HCT116 (cell line): ENCODE results near the gene GPR4. TPM values are rescaled to one million over a fixed set of nuclear protein-coding genes. Genes with fewer than 3 reads are reported as not detected.

Source experiments
- ATAC-seq: fragments of 200-7000 bp; cut with Tn5 transposase; 2 replicates; pipeline ENCODE4 v1.9.1; 2020; ENCODE audit warnings: mild to moderate bottlenecking, moderate library complexity
- BruUV-seq: library from RNA; stranded (reverse); fragments of 400-500 nt; replicated peaks from 2 replicates; lab custom pipeline; 2021; lab: Mats Ljungman, UMichigan
- CTCF ChIA-PET: fragments of 300-600 bp; sonication (Branson Sonifier 250); formaldehyde crosslinking; loops from one replicate; lab custom pipeline; 2021; ENCODE audit warnings: antibody characterized with exemption; lab: Charles Lee
- POLR2A ChIA-PET: fragments of 300-600, 350-600 bp; sonication (Branson Sonifier 250); formaldehyde crosslinking; loops from one replicate; lab custom pipeline; 2021; ENCODE audit warnings: antibody characterized with exemption; lab: Charles Lee
- RAD21 ChIA-PET, 2 experiments: fragments of 300-600 bp; sonication (Branson Sonifier 250); formaldehyde crosslinking; loops; one replicate each; lab custom pipeline; 2023; ENCODE audit warnings: low total read pairs in 2 of 2; ENCODE audit not compliant: uncharacterized antibody in 2 of 2, unreplicated experiment in 2 of 2, low non-redundant PET in 1 of 2; lab: Charles Lee
- DNase-seq: peaks from one replicate; pipeline ENCODE4 v3.0.0-alpha.2; 2010; ENCODE audit warnings: low read depth, low spot score
- H2AFZ ChIP-seq: fragments of 200-600 bp; shearing (Covaris generic), sonication (generic); 2 replicates; pipeline ENCODE4 v1.6.1; 2017; ENCODE audit warnings: low read depth, mixed run types, mixed read lengths, antibody characterized with exemption, low read length; ENCODE audit not compliant: poor library complexity, severe bottlenecking
- H3K27ac ChIP-seq: 2 replicates; pipeline ENCODE4 v1.5.1; 2012; ENCODE audit warnings: low read depth, low read length
- H3K27me3 ChIP-seq: fragments of 200-600 bp; sonication (generic); 2 replicates; pipeline ENCODE4 v1.6.1; 2016; ENCODE audit warnings: mixed run types, low read length, mixed read lengths; ENCODE audit not compliant: insufficient read depth
- H3K36me3 ChIP-seq, 2 experiments: fragments of 200-500 bp in 1 of 2; fragments of 200-600 bp in 1 of 2; sonication (Bioruptor generic) in 1 of 2; sonication (generic) in 1 of 2; 2 replicates each; pipeline versions ENCODE4 v1.5.1 to v1.6.1; 2014 to 2016; ENCODE audit warnings: low read length in 2 of 2, inconsistent platforms in 1 of 2, mixed read lengths in 1 of 2, mixed run types in 1 of 2; ENCODE audit not compliant: insufficient read depth in 2 of 2, control insufficient read depth in 1 of 2
- H3K4me1 ChIP-seq, 2 experiments: fragments of 200-600 bp in 1 of 2; sonication (generic) in 1 of 2; 2 replicates each; pipeline versions ENCODE4 v1.5.1 to v1.6.1; 2012 to 2017; ENCODE audit warnings: low read length in 2 of 2, inconsistent platforms in 1 of 2, mild to moderate bottlenecking in 1 of 2, mixed read lengths in 1 of 2, mixed run types in 1 of 2, moderate library complexity in 1 of 2; ENCODE audit not compliant: insufficient read depth in 2 of 2, control insufficient read depth in 1 of 2
- H3K4me2 ChIP-seq: fragments of 200-600 bp; sonication (generic); 2 replicates; pipeline ENCODE4 v1.6.1; 2017; ENCODE audit warnings: mixed run types, low read length, mixed read lengths
- H3K4me3 ChIP-seq, 2 experiments: fragments of 200-600 bp in 1 of 2; sonication (generic) in 1 of 2; replicated peaks in 1 of 2; 2 replicates each; pipeline ENCODE4 v1.5.1; 2011 to 2016; ENCODE audit warnings: low read length in 2 of 2, control low read depth in 1 of 2, low read depth in 1 of 2, mild to moderate bottlenecking in 1 of 2, mixed read lengths in 1 of 2, mixed run types in 1 of 2
- H3K79me2 ChIP-seq: fragments of 200-600 bp; sonication (generic); 2 replicates; pipeline ENCODE4 v1.6.1; 2017; ENCODE audit warnings: mild to moderate bottlenecking, mixed run types, low read length, moderate library complexity, mixed read lengths; ENCODE audit not compliant: insufficient read depth
- H3K9ac ChIP-seq: fragments of 200-600 bp; sonication (generic); 2 replicates; pipeline ENCODE4 v1.6.1; 2016; ENCODE audit warnings: low read length, mixed read lengths
- H3K9me2 ChIP-seq: fragments of 200-600 bp; sonication (generic), shearing (Covaris generic); 2 replicates; pipeline ENCODE4 v1.6.1; 2017; ENCODE audit warnings: mixed run types, mild to moderate bottlenecking, moderate library complexity; ENCODE audit not compliant: insufficient read depth
- H3K9me3 ChIP-seq, 2 experiments: fragments of 200-500 bp in 1 of 2; fragments of 200-600 bp in 1 of 2; sonication (Bioruptor generic) in 1 of 2; sonication (generic) in 1 of 2; 2 replicates each; pipeline ENCODE4 v1.6.1; 2014 to 2017; ENCODE audit warnings: low read length in 2 of 2, mixed read lengths in 2 of 2, inconsistent platforms in 1 of 2, low read depth in 1 of 2, mild to moderate bottlenecking in 1 of 2, mixed run types in 1 of 2, moderate library complexity in 1 of 2; ENCODE audit not compliant: control insufficient read depth in 1 of 2, insufficient read depth in 1 of 2
- H4K20me1 ChIP-seq: fragments of 200-600 bp; sonication (generic), shearing (Covaris generic); 2 replicates; pipeline ENCODE4 v1.6.1; 2017; ENCODE audit warnings: mixed run types, mild to moderate bottlenecking, moderate library complexity; ENCODE audit not compliant: insufficient read depth
- CBX3 ChIP-seq: IDR thresholded peaks from 2 replicates; pipeline ENCODE4 v1.6.1; 2012; ENCODE audit warnings: low read depth
- ELF1 ChIP-seq: IDR thresholded peaks from 2 replicates; pipeline ENCODE4 v1.6.1; 2012; ENCODE audit warnings: low read depth, borderline replicate concordance
- EZH2 ChIP-seq: fragments of 200-600 bp; sonication (generic); IDR thresholded peaks from 2 replicates; pipeline ENCODE4 v1.6.1; 2017; ENCODE audit warnings: antibody characterized with exemption, mixed run types
- EZH2phosphoT487 ChIP-seq: fragments of 200-600 bp; IDR thresholded peaks from 2 replicates; pipeline ENCODE4 v1.6.1; 2018; ENCODE audit warnings: antibody characterized with exemption, borderline replicate concordance
- FOSL1 ChIP-seq: IDR thresholded peaks from 2 replicates; pipeline ENCODE4 v1.6.1; 2012; ENCODE audit warnings: low read depth
- JUND ChIP-seq: IDR thresholded peaks from 2 replicates; pipeline ENCODE4 v1.6.1; 2012
- RAD21 ChIP-seq: IDR thresholded peaks from 2 replicates; pipeline ENCODE4 v1.6.1; 2012; ENCODE audit warnings: low read depth, mild to moderate bottlenecking
- SIN3A ChIP-seq: IDR thresholded peaks from 2 replicates; pipeline ENCODE4 v1.6.1; 2012; ENCODE audit warnings: low read depth
- SP1 ChIP-seq: IDR thresholded peaks from 2 replicates; pipeline ENCODE4 v1.6.1; 2012; ENCODE audit warnings: low read depth
- SRF ChIP-seq: IDR thresholded peaks from 2 replicates; pipeline ENCODE4 v1.6.1; 2012; ENCODE audit warnings: low read depth
- YY1 ChIP-seq: IDR thresholded peaks from 2 replicates; pipeline ENCODE4 v1.6.1; 2011; ENCODE audit warnings: low read length, low read depth, moderate library complexity, mild to moderate bottlenecking; ENCODE audit not compliant: insufficient replicate concordance; ENCODE audit errors: extremely low read depth
- ZFX ChIP-seq: fragments of 450-650 bp; IDR thresholded peaks from 2 replicates; pipeline ENCODE4 v1.6.1; 2017
- ZNF274 ChIP-seq: fragments of 200-500 bp; sonication (Bioruptor generic); IDR thresholded peaks from 2 replicates; pipeline ENCODE4 v1.6.1; 2014; ENCODE audit warnings: mild to moderate bottlenecking, low read depth, low read length, inconsistent platforms
- intact Hi-C: fragments of 100-400 bp; cut with micrococcal nuclease; formaldehyde crosslinking; loops from 2 replicates; pipeline ENCODE4 v1.10.0; 2022
- total RNA-seq: library from RNA; stranded (reverse); gene quantifications from one replicate; pipeline ENCODE4 v1.2.1, GENCODE V29; 2021; ENCODE audit not compliant: unreplicated experiment
- TF ChIP-seq, protein P1 (sequence below), 3 experiments: fragments of 200-600 bp in 1 of 3; sonication (generic) in 1 of 3; IDR thresholded peaks in 2 of 3; conservative IDR thresholded peaks in 1 of 3; 2 replicates each; pipeline ENCODE4 v1.5.1; 2012 to 2017; ENCODE audit warnings: low read depth in 2 of 3, low read length in 2 of 3, antibody characterized with exemption in 1 of 3, borderline replicate concordance in 1 of 3, control low read depth in 1 of 3, mild to moderate bottlenecking in 1 of 3, mixed read lengths in 1 of 3, mixed run types in 1 of 3, moderate library complexity in 1 of 3; ENCODE audit not compliant: insufficient read depth in 1 of 3
- TF ChIP-seq, protein P2 (sequence below): IDR thresholded peaks from 2 replicates; pipeline ENCODE4 v1.6.1; 2011; ENCODE audit warnings: mild to moderate bottlenecking, low read length, moderate library complexity; ENCODE audit not compliant: insufficient replicate concordance; ENCODE audit errors: extremely low read depth
- TF ChIP-seq, protein P3 (sequence below): IDR thresholded peaks from 2 replicates; pipeline ENCODE4 v1.6.1; 2012

Gene GPR4
- total RNA-seq, 1 experiment from 2014 or later, result 0.10 TPM

DNA sequence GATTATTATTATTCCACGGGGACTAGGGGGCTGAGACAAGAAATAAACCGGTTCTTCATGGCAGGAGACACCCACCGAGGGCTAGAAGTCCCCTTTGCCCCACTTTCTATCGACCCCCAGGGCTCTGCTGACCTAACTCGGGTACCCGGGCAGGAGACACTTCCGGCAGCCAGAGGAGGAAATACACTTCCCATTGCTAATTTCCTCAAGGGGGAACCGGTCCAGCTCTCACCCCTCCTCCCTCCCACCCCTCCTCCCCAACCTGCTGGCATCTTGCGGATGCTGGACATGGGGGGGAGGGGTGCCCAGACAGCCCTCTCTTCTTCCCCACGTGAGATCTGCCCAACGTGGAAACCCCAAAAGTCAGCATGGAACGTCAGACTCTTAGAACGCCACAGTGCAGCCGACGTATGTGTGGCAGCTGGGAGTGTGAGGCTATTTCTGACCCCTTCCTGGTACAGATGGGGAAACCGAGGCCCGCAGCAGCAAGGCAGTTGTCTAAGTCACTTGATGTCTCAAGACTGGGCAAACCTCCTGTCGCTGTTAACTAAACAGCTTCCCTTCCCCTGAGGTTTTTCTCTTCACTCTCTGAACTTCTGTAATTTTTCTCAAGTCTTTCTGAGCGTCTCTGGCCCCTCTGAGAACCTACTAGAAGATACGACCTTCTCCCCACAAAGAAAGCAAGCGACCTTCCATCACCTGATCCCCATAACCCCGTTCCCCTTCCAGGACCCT, 3.6 kb downstream of the GPR4 start:
- RAD21 ChIA-PET, result no interaction called here
- no peak overlapping the region for H2AFZ ChIP-seq

More for the DNA sequence above, 3.6 kb downstream of the GPR4 start:
- Histone ChIP-seq H3K27ac (no peak overlapping the region), H3K9ac (no peak overlapping the region), H4K20me1 (no peaks in the 10 kb centered on the region), H3K27me3 (peaks cover 18% of the 10 kb centered on the region; the same call in 1 of the 2 replicates), H3K79me2 (no peaks in the 10 kb centered on the region), H3K36me3 (no peaks in the 10 kb centered on the region), H3K4me1 (peaks cover 0 to 3% of the 10 kb centered on the region in 2 experiments; a peak in 1 of 4 replicates), H3K4me3 (no peak overlapping the region), H3K9me2 (no peaks in the 10 kb centered on the region), H3K4me2 (no peak overlapping the region), H3K9me3 (no peaks in the 10 kb centered on the region)
- CTCF ChIA-PET, result no interaction called here
- POLR2A ChIA-PET, result no interaction called here
- ATAC-seq, result no peak
- no TSS peak for BruUV-seq
- intact Hi-C loops, result no loop called here
- DNase-seq, result no peak
- no peak for TF ChIP-seq SP1
- TF ChIP-seq EZH2, result no peak
- no peak for TF ChIP-seq YY1
- TF ChIP-seq, protein P1, sequence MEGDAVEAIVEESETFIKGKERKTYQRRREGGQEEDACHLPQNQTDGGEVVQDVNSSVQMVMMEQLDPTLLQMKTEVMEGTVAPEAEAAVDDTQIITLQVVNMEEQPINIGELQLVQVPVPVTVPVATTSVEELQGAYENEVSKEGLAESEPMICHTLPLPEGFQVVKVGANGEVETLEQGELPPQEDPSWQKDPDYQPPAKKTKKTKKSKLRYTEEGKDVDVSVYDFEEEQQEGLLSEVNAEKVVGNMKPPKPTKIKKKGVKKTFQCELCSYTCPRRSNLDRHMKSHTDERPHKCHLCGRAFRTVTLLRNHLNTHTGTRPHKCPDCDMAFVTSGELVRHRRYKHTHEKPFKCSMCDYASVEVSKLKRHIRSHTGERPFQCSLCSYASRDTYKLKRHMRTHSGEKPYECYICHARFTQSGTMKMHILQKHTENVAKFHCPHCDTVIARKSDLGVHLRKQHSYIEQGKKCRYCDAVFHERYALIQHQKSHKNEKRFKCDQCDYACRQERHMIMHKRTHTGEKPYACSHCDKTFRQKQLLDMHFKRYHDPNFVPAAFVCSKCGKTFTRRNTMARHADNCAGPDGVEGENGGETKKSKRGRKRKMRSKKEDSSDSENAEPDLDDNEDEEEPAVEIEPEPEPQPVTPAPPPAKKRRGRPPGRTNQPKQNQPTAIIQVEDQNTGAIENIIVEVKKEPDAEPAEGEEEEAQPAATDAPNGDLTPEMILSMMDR (IDR thresholded peaks at IDR 0.05 in 2 of 3, conservative IDR thresholded peaks at IDR 0.05 in 1 of 3; ENCODE audit: borderline replicate concordance in 1 of 3, insufficient read depth in 1 of 3, low read depth in 2 of 3, low read length in 2 of 3), result no peak
- TF ChIP-seq, protein P2, sequence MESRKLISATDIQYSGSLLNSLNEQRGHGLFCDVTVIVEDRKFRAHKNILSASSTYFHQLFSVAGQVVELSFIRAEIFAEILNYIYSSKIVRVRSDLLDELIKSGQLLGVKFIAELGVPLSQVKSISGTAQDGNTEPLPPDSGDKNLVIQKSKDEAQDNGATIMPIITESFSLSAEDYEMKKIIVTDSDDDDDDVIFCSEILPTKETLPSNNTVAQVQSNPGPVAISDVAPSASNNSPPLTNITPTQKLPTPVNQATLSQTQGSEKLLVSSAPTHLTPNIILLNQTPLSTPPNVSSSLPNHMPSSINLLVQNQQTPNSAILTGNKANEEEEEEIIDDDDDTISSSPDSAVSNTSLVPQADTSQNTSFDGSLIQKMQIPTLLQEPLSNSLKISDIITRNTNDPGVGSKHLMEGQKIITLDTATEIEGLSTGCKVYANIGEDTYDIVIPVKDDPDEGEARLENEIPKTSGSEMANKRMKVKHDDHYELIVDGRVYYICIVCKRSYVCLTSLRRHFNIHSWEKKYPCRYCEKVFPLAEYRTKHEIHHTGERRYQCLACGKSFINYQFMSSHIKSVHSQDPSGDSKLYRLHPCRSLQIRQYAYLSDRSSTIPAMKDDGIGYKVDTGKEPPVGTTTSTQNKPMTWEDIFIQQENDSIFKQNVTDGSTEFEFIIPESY, result no peak
- TF ChIP-seq ZFX, result no peak
- TF ChIP-seq SIN3A, result no peak
- TF ChIP-seq CBX3, result no peak
- no peak for TF ChIP-seq RAD21
- no peak for TF ChIP-seq FOSL1
- no peak for TF ChIP-seq JUND
- TF ChIP-seq ZNF274, result no peak
- no peak for TF ChIP-seq ELF1
- TF ChIP-seq SRF, result no peak
- TF ChIP-seq, protein P3, sequence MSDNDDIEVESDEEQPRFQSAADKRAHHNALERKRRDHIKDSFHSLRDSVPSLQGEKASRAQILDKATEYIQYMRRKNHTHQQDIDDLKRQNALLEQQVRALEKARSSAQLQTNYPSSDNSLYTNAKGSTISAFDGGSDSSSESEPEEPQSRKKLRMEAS, result no peak
- no peak for TF ChIP-seq EZH2phosphoT487
